Activated CD4-positive, alpha-beta T cell treated with anti-CD3 and anti-CD28 coated beads, Interleukin-2, amount 10 ng/mL, durations not matched to agents 24 days and 14 days (primary cell): Measurements from ENCODE around the gene CCDC66. TPM values are rescaled to one million over a fixed set of nuclear protein-coding genes. Genes with fewer than 3 reads are reported as not detected.
"Not testable (repeated sequence)": the region's sequence is repeated elsewhere in the genome, so short reads cannot be mapped to it uniquely, and the experiment has no call there.

Experiments
- DNase-seq: peaks from one replicate; pipeline ENCODE4 v3.0.0; 2022
- H3K27ac Mint-ChIP-seq: one replicate; pipeline ENCODE4 v1.8.0; 2022; ENCODE audit warnings: mild to moderate bottlenecking, mixed read lengths
- H3K27me3 Mint-ChIP-seq: one replicate; pipeline ENCODE4 v1.8.0; 2022; ENCODE audit warnings: mixed read lengths
- H3K36me3 Mint-ChIP-seq: one replicate; pipeline ENCODE4 v1.8.0; 2022; ENCODE audit warnings: low read depth, mild to moderate bottlenecking, mixed read lengths
- H3K4me1 Mint-ChIP-seq: one replicate; pipeline ENCODE4 v1.8.0; 2021; ENCODE audit warnings: mixed read lengths
- H3K4me3 Mint-ChIP-seq: one replicate; pipeline ENCODE4 v1.8.0; 2022; ENCODE audit warnings: mild to moderate bottlenecking, moderate library complexity, mixed read lengths
- H3K9me3 Mint-ChIP-seq: one replicate; pipeline ENCODE4 v1.8.0; 2021; ENCODE audit warnings: mixed read lengths
- intact Hi-C: fragments of 100-400 bp; cut with micrococcal nuclease; formaldehyde crosslinking; loops from one replicate; pipeline ENCODE4 v1.15.1; 2023
- total RNA-seq: library from RNA; stranded (reverse); gene quantifications from 2 replicates; pipeline ENCODE4 v1.2.3, GENCODE V29; 2022

The CCDC66 gene
- total RNA-seq = 36.8 and 37.8 TPM in 2 replicates

DNA sequence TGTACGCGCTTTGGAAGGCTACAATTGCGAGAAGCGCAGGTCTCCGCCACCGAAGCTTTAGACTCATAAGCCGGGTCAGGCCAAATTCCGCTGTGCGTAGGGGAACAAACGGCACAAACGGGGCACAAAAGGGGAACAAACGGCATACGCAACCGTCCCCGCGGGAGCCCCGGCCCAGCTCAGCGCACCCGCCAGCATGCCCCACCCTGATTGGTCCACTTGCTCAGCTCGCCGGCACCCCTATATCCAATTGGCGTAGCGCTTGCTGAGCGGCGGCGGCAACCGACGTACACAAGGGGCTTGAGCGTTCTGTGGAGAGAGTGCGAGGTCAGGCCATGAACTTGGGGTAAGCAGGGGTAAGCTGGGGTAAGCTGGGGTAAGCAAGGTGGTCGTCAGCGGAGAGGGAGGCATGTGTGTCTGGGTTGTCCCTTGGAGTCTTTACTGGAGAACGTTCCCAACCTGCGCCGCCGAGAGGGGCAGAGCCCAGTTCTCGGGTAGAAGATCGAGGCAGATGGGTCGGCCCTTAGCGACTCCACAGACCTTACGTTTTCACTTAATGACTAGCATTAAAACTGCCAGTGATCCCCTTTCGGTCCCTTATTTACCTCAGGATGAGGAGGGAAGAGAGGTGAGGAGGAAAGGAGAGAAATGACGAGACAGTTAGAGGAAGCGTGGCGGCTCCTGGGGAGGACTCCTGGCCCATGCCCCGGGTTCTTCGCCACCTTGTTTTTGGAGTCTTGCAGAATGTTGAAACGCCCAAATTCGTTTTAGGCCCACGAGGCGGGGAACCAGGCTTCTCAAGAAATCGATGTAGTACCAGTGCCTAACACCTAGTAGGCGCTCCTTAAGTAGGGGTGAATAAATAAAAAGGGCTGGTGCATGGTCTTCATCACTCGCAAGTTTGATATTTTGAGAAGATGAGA, at the start of gene CCDC66:
TSS of gene CCDC66 (plus strand) at position 268 of the 923 bp plus-strand sequence. CDS start at position 336, 68 bp downstream.
- peak; percentile 97 for DNase-seq
- H3K27ac Mint-ChIP-seq = peak within 1 kb of the TSS; percentile 94
- H3K9me3 Mint-ChIP-seq = peaks cover 5% of the 10 kb centered on the region
- H3K27me3 Mint-ChIP-seq = peaks cover 19% of the 10 kb centered on the region
- peak within 1 kb of the TSS; percentile 92 for H3K4me3 Mint-ChIP-seq
- H3K36me3 Mint-ChIP-seq = peaks cover 17% of the 10 kb centered on the region
- peaks cover 19% of the 10 kb centered on the region for H3K4me1 Mint-ChIP-seq
- intact Hi-C loops = loop anchor here (1.0 to 5.0 kb wide), 6 partner anchors 51 to 1040 kb away; partner anchors contain the start of genes APPL1, ARF4 and TASOR

GRCh38 chr3:56519641-56520040, 37.3 kb upstream of the CCDC66 start:
- DNase-seq = no peak
- no peaks in the 10 kb centered on the region for H3K9me3 Mint-ChIP-seq
- intact Hi-C loops = no loop called here
- no peaks in the 10 kb centered on the region for H3K4me1 Mint-ChIP-seq
- no peak overlapping the region for H3K27ac Mint-ChIP-seq
- peaks cover 16% of the 10 kb centered on the region for H3K27me3 Mint-ChIP-seq
- H3K36me3 Mint-ChIP-seq = no peaks in the 10 kb centered on the region
- no peak overlapping the region for H3K4me3 Mint-ChIP-seq

- Mint-ChIP-seq H3K4me1 (no peaks in the 10 kb centered on the region), H3K36me3 (no peaks in the 10 kb centered on the region), H3K4me3 (no peak overlapping the region), H3K27me3 (peaks cover 16% of the 10 kb centered on the region), H3K9me3 (no peaks in the 10 kb centered on the region), H3K27ac (no peak overlapping the region)
- intact Hi-C loops = no loop called here
- DNase-seq = no peak
Measured at GRCh38 chr3:56522374-56522773, 34.6 kb upstream of the CCDC66 start.

GRCh38 chr3:56525291-56525690, 31.7 kb upstream of the CCDC66 start:
- no peak overlapping the region for H3K4me3 Mint-ChIP-seq
- intact Hi-C loops = no loop called here
- H3K36me3 Mint-ChIP-seq = no peaks in the 10 kb centered on the region
- no peaks in the 10 kb centered on the region for H3K4me1 Mint-ChIP-seq
- no peak overlapping the region for H3K27ac Mint-ChIP-seq
- no peak for DNase-seq
- H3K9me3 Mint-ChIP-seq = no peaks in the 10 kb centered on the region
- peaks cover 7% of the 10 kb centered on the region for H3K27me3 Mint-ChIP-seq

GRCh38 chr3:56536735-56537134, 20.2 kb upstream of the CCDC66 start:
- H3K36me3 Mint-ChIP-seq = no peaks in the 10 kb centered on the region
- no peak overlapping the region for H3K4me3 Mint-ChIP-seq
- intact Hi-C loops = no loop called here
- H3K4me1 Mint-ChIP-seq = no peaks in the 10 kb centered on the region
- H3K27me3 Mint-ChIP-seq = peaks cover 19% of the 10 kb centered on the region
- DNase-seq = no peak
- no peak overlapping the region for H3K27ac Mint-ChIP-seq
- no peaks in the 10 kb centered on the region for H3K9me3 Mint-ChIP-seq

DNA sequence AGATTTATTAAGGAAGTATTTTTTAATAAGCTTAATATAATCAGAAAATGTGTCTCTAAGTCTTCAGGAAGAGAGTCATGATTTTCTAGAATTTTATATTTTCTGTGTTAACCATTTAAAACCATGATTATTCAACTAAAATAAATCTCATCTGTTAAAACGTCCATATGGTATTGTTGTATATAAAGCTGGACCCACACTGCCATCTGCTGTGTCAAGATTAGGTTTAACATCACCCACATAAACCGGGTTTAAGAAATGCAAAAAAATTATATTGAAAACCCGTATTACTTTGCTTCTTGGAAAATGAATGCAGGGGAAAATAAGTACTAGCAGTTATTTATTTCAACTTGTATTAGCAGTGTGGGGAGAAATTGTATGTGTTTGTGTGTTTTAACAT, 9.5 kb upstream of the CCDC66 start:
- Mint-ChIP-seq H3K27me3 (peaks cover 35% of the 10 kb centered on the region), H3K9me3 (peaks cover 17% of the 10 kb centered on the region), H3K36me3 (no peaks in the 10 kb centered on the region), H3K4me3 (no peak overlapping the region), H3K27ac (no peak overlapping the region), H3K4me1 (no peaks in the 10 kb centered on the region)
- intact Hi-C loops = no loop called here
- DNase-seq = no peak

- Mint-ChIP-seq H3K27me3 (peaks cover 16% of the 10 kb centered on the region), H3K36me3 (peaks cover 18% of the 10 kb centered on the region), H3K4me3 (peak overlapping the region; percentile 92), H3K9me3 (no peaks in the 10 kb centered on the region), H3K27ac (peak overlapping the region; percentile 94), H3K4me1 (peaks cover 19% of the 10 kb centered on the region)
- intact Hi-C loops = loop anchor here (1.0 to 5.0 kb wide), 6 partner anchors 50 to 1040 kb away; partner anchors contain the start of genes APPL1, ARF4 and TASOR
- DNase-seq = no peak
Measured at GRCh38 chr3:56557831-56558170, 826 bp downstream of the CCDC66 start.

GRCh38 chr3:56573501-56573900, 16.5 kb downstream of the CCDC66 start:
- intact Hi-C loops = no loop called here
- Mint-ChIP-seq H3K36me3 (peaks cover 65% of the 10 kb centered on the region), H3K27ac (no peak overlapping the region), H3K4me1 (peaks cover 4% of the 10 kb centered on the region), H3K27me3 (no peaks in the 10 kb centered on the region), H3K4me3 (no peak overlapping the region), H3K9me3 (no peaks in the 10 kb centered on the region)
- DNase-seq = no peak

- H3K4me3 Mint-ChIP-seq, H3K9me3 Mint-ChIP-seq, H3K27me3 Mint-ChIP-seq, DNase-seq, H3K4me1 Mint-ChIP-seq, H3K27ac Mint-ChIP-seq, intact Hi-C loops: not testable (repeated sequence)
- peaks cover 56% of the 10 kb centered on the region for H3K36me3 Mint-ChIP-seq
Measured at GRCh38 chr3:56581941-56582340, 25.0 kb downstream of the CCDC66 start.

DNA sequence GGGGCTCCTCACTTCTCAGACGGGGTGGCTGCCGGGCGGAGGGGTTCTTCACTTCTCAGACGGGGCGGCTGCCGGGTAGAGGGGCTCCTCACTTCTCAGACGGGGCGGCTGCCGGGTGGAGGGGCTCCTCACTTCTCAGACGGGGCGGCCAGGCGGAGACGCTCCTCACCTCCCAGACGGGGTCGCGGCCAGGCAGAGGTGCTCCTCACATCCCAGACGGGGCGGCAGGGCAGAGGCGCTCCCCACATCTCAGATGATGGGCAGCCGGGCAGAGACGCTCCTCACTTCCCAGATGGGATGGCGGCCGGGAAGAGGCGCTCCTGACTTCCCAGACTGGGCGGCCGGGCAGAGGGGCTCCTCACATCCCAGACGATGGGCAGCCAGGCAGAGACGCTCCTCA, 27.3 kb downstream of the CCDC66 start:
- H3K27ac Mint-ChIP-seq, intact Hi-C loops, H3K4me1 Mint-ChIP-seq, DNase-seq, H3K4me3 Mint-ChIP-seq, H3K27me3 Mint-ChIP-seq, H3K9me3 Mint-ChIP-seq: not testable (repeated sequence)
- peaks cover 39% of the 10 kb centered on the region for H3K36me3 Mint-ChIP-seq

- intact Hi-C loops = no loop called here
- H3K4me3 Mint-ChIP-seq = no peak overlapping the region
- H3K4me1 Mint-ChIP-seq = peaks cover 13% of the 10 kb centered on the region
- DNase-seq = no peak
- peaks cover 24% of the 10 kb centered on the region for H3K36me3 Mint-ChIP-seq
- no peaks in the 10 kb centered on the region for H3K9me3 Mint-ChIP-seq
- H3K27me3 Mint-ChIP-seq = no peaks in the 10 kb centered on the region
- H3K27ac Mint-ChIP-seq = no peak overlapping the region
Measured at GRCh38 chr3:56590814-56591213, 33.8 kb downstream of the CCDC66 start.

DNA sequence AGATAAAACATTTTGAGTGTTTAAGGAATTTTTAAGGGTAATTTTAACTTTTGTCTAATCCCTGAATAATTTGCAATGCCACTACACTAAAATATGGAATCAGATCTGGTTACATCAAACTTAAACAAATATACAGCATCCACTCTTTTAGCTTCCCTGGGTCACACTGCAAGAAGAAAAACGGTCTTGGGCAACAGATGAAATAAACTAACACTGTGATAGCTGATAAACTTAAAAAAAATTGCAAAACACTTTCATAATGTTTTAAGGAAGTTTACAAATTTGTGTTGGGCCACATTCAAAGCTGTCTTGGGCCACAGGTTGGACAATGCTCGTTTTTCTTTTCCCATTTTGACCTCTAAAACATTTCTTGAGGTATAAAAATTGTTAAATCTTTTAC, 34.3 kb downstream of the CCDC66 start:
- Mint-ChIP-seq H3K27me3 (no peaks in the 10 kb centered on the region), H3K4me1 (peaks cover 15% of the 10 kb centered on the region), H3K9me3 (peaks cover 1% of the 10 kb centered on the region), H3K4me3 (no peak overlapping the region), H3K36me3 (peaks cover 29% of the 10 kb centered on the region), H3K27ac (no peak overlapping the region)
- intact Hi-C loops = no loop called here
- no peak for DNase-seq

DNA sequence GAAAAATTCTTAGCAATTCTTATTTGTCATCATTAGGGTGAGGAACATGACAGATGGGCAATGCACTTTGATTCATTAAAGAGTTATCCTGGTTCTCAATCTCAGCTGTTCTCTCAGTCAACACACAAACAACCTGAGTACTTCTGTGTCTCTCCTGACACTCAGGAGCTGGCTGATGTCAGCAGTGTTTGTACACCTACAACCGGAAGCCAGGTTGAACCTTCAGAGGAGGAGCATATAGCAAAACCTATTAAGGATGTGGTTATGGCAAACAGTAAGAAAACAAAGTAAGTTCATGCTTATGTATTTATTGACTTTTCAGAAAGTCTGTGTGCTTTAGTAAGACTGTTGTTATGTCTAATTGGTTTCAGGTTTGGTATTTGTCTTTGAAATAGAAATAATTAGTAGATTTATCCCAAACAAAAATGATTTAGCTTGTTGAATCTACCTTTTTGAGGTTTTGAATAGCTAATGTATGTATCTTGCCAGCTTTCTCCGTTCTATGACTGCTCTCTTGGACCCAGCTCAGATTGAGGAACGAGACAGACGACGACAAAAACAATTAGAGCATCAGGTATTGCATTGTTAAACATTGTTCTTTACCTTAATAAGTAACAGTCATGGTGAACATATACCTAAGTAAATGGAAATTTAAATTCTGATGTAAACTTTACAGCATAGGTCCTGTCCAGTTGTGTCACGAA, 36.6 kb downstream of the CCDC66 start:
- H3K27ac Mint-ChIP-seq = peak overlapping the region; percentile 80
- peaks cover 10% of the 10 kb centered on the region for H3K9me3 Mint-ChIP-seq
- intact Hi-C loops = no loop called here
- DNase-seq = peak; percentile 86
- H3K36me3 Mint-ChIP-seq = peaks cover 46% of the 10 kb centered on the region
- peak overlapping the region; percentile 55 for H3K4me3 Mint-ChIP-seq
- H3K4me1 Mint-ChIP-seq = peaks cover 18% of the 10 kb centered on the region
- H3K27me3 Mint-ChIP-seq = no peaks in the 10 kb centered on the region
